ENCODE measurements around the gene PCSK9.

PCSK9 gene

GRCh38 chr1:55052221-55053142, 13.1 kb downstream of the PCSK9 start:
- in situ Hi-C loops (cut with MboI; ENCODE audit: low pct_unique_long_range_greater_than_20kb, low sequenced_read_pairs, unreplicated experiment): no loop called here
- no peak for TF ChIP-seq CTCF (IDR thresholded peaks at IDR 0.05; ENCODE audit: extremely low read depth, insufficient read depth, missing control alignments)
- no peak for DNase-seq (ENCODE audit: low spot score)

- no peak for DNase-seq (ENCODE audit: low spot score)
- TF ChIP-seq CTCF (IDR thresholded peaks at IDR 0.05; ENCODE audit: extremely low read depth, insufficient read depth, missing control alignments): no peak
- in situ Hi-C loops (cut with MboI; ENCODE audit: low pct_unique_long_range_greater_than_20kb, low sequenced_read_pairs, unreplicated experiment): no loop called here
Measured at GRCh38 chr1:55053265-55053954, 14.1 kb downstream of the PCSK9 start.

- in situ Hi-C loops (cut with MboI; ENCODE audit: low pct_unique_long_range_greater_than_20kb, low sequenced_read_pairs, unreplicated experiment): no loop called here
Measured at GRCh38 chr1:55054396-55054795, 15.0 kb downstream of the PCSK9 start.

GRCh38 chr1:55055084-55055882, 15.9 kb downstream of the PCSK9 start:
- no peak for TF ChIP-seq CTCF (IDR thresholded peaks at IDR 0.05; ENCODE audit: extremely low read depth, insufficient read depth, missing control alignments)
- no peak for DNase-seq (ENCODE audit: low spot score)
- in situ Hi-C loops (cut with MboI; ENCODE audit: low pct_unique_long_range_greater_than_20kb, low sequenced_read_pairs, unreplicated experiment): no loop called here

More at GRCh38 chr1:55054396-55054795, 15.0 kb downstream of the PCSK9 start:
- no peak for DNase-seq (ENCODE audit: low spot score)
- TF ChIP-seq CTCF (IDR thresholded peaks at IDR 0.05; ENCODE audit: extremely low read depth, insufficient read depth, missing control alignments): no peak

GRCh38 chr1:55055951-55056631, 16.7 kb downstream of the PCSK9 start:
- in situ Hi-C loops (cut with MboI; ENCODE audit: low pct_unique_long_range_greater_than_20kb, low sequenced_read_pairs, unreplicated experiment): no loop called here
- no peak for DNase-seq (ENCODE audit: low spot score)
- TF ChIP-seq CTCF (IDR thresholded peaks at IDR 0.05; ENCODE audit: extremely low read depth, insufficient read depth, missing control alignments): no peak

- no peak for TF ChIP-seq CTCF (IDR thresholded peaks at IDR 0.05; ENCODE audit: extremely low read depth, insufficient read depth, missing control alignments)
- DNase-seq (ENCODE audit: low spot score): no peak
- in situ Hi-C loops (cut with MboI; ENCODE audit: low pct_unique_long_range_greater_than_20kb, low sequenced_read_pairs, unreplicated experiment): no loop called here
Measured at GRCh38 chr1:55056632-55056992, 17.3 kb downstream of the PCSK9 start.

All from GM13977 (cell line).